Spleen (tissue), 11 donors: ENCODE data around the gene TSPAN9. TPM values are rescaled to one million over a fixed set of nuclear protein-coding genes. Genes with fewer than 3 reads are reported as not detected.

Source experiments
- DNase-seq: peaks from one replicate; pipeline ENCODE4 v3.0.0-alpha.2; 2020
- H3K27ac ChIP-seq, 8 donors: fragments of 200-600 bp; sonication (generic) in 7 of 8; 1 replicate in 4 of 8; 2 replicates in 4 of 8; pipeline versions ENCODE4 v1.5.0 to v1.8.0; 2016 to 2021; ENCODE audit warnings: inconsistent platforms in 4 of 8, mild to moderate bottlenecking in 4 of 8, moderate library complexity in 1 of 8
- H3K27me3 ChIP-seq, 7 donors: fragments of 200-600 bp; sonication (generic) in 6 of 7; replicated peaks in 1 of 7; 1 replicate in 4 of 7; 2 replicates in 3 of 7; pipeline versions ENCODE4 v1.5.0 to v1.8.0; 2016 to 2021; ENCODE audit warnings: inconsistent platforms in 3 of 7, mild to moderate bottlenecking in 1 of 7
- H3K36me3 ChIP-seq, 6 donors: fragments of 200-600 bp; sonication (generic) in 5 of 6; 1 replicate in 4 of 6; 2 replicates in 2 of 6; pipeline versions ENCODE4 v1.5.0 to v1.8.0; 2016 to 2021; ENCODE audit warnings: inconsistent platforms in 2 of 6
- H3K4me1 ChIP-seq, 6 donors: fragments of 200-600 bp; sonication (generic) in 5 of 6; 1 replicate in 3 of 6; 2 replicates in 3 of 6; pipeline versions ENCODE4 v1.5.0 to v1.8.0; 2016 to 2021; ENCODE audit warnings: inconsistent platforms in 3 of 6
- H3K4me3 ChIP-seq, 8 donors: fragments of 200-600 bp; sonication (generic) in 7 of 8; 1 replicate in 4 of 8; 2 replicates in 4 of 8; pipeline versions ENCODE4 v1.5.0 to v1.8.0; 2016 to 2021; ENCODE audit warnings: inconsistent platforms in 4 of 8, mild to moderate bottlenecking in 4 of 8, moderate library complexity in 2 of 8
- H3K9me3 ChIP-seq, 8 donors: fragments of 200-600 bp; sonication (generic) in 7 of 8; 1 replicate in 4 of 8; 2 replicates in 4 of 8; pipeline versions ENCODE4 v1.5.0 to v1.8.0; 2016 to 2021; ENCODE audit warnings: inconsistent platforms in 4 of 8
- POLR2A ChIP-seq, 3 donors: fragments of 450-650 bp; IDR thresholded peaks; one replicate each; pipeline ENCODE4 v1.5.1; 2017; ENCODE audit warnings: antibody characterized with exemption in 3 of 3, mild to moderate bottlenecking in 1 of 3
- POLR2AphosphoS5 ChIP-seq, 3 donors: sonication (generic); formaldehyde crosslinking; IDR thresholded peaks; one replicate each; pipeline ENCODE4 v1.5.1; 2017; ENCODE audit warnings: antibody characterized with exemption in 3 of 3
- WGBS, 5 donors: extraction: QIAGEN DNeasy Blood & Tissue Kit in 3 of 5; methylation state at CpG; one replicate each; pipeline versions ENCODE4 v1.1.5 to v1.1.7; 2013 to 2018; 5-methylcytosine and 5-hydroxymethylcytosine counted together
- intact Hi-C: fragments of 100-400 bp; cut with DNase I; formaldehyde crosslinking; loops from one replicate; pipeline ENCODE4 v1.15.0; 2023; ENCODE audit warnings: low total_unique reads
- polyA plus RNA-seq, 3 donors: library from polyadenylated mRNA; stranded (reverse); fragments of 200-250 nt; gene quantifications; one replicate each; pipeline ENCODE4 v1.2.1, GENCODE V29; 2013
- total RNA-seq, 7 donors: library from RNA; depleted of rRNA in 3 of 7; stranded (reverse); fragments of >200 nt in 3 of 7; fragmentation: NEBNext Ultra II Directional in 4 of 7; extraction: Animal tissue kit (Norgen Biotek cat#: 25700) in 4 of 7; gene quantifications; one replicate each; pipeline versions ENCODE4 v1.1.0 to v1.2.1, GENCODE V29; 2016 to 2021
- TF ChIP-seq, protein P1 (sequence below), 11 experiments: fragments of 200-600 bp in 7 of 11; fragments of 450-650 bp in 4 of 11; sonication (generic) in 4 of 11; IDR thresholded peaks in 8 of 11; conservative IDR thresholded peaks in 3 of 11; 1 replicate in 7 of 11; 2 replicates in 4 of 11; pipeline versions ENCODE4 v1.4.0 to v1.8.0; 2016 to 2021; ENCODE audit warnings: antibody characterized with exemption in 11 of 11, inconsistent platforms in 4 of 11, mild to moderate bottlenecking in 1 of 11
- donor health status: healthy with polysubstance abuse.
- donor health status: DM: no; HTN: no; CAD: no; lungs with moderate emphysema.
- donor health status: DM: no; HTN: no; CAD: no.
- donor health status: Bipolar disorder and iron deficiency.
- donor health status: healthy.
- donor health status: DM: no; HTN: no; CAD: no.
- donor health status: DM: yes; HTN: yes; CAD: no.

The TSPAN9 gene
- total and polyA plus RNA-seq, 10 donors: 3.6 to 51.1 (median 32.4) TPM

DNA sequence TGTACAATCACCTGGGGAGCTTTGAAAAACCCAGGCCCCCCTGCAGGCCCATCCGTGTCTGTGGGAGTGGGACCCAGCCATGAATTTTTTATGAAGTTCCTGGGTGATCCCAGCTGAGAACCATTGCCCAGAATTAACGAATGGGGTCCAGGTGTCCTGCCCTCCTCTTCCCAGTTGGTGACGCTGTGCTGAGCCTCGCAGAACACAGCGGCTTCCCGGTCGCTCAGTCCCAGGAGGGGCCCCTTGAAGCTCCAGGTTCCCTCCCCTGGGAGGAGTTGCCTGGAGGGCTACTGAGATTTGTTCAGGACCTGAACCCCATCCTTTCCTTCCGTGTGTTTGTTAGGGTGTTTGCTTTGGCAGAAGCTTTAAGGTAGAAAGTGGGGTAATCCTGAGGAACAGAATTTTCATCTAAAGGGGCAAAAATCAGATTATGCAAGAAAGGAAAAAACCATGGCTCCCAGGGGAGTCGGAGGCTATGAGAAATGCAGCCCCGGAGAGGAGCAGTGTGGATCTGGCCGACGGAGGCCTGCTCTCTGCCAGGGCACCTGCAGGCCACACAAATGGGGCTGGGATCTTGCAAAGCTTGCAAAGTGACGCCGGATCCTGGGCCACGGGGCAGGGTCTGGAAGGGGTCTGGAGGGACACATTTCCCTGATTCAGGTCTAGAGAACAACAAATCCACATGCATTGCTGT lies 249.1 kb downstream of the TSPAN9 start:
- Histone ChIP-seq H3K36me3 (no peaks in the 10 kb centered on the region), H3K9me3 (no peaks in the 10 kb centered on the region), H3K4me3 (no peak overlapping the region), H3K27me3 (peaks cover 0 to 18% (median 0%) of the 10 kb centered on the region in 7 donors), H3K27ac (no peak overlapping the region), H3K4me1 (no peaks in the 10 kb centered on the region)
- DNase-seq: no peak
- 72 to 79% (median 76%) methylated on average over 14 to 15 of the region's 15 CpGs for WGBS, 5 donors
- no peak for TF ChIP-seq POLR2AphosphoS5 (IDR thresholded peaks at IDR 0.05)
- TF ChIP-seq, protein P1, sequence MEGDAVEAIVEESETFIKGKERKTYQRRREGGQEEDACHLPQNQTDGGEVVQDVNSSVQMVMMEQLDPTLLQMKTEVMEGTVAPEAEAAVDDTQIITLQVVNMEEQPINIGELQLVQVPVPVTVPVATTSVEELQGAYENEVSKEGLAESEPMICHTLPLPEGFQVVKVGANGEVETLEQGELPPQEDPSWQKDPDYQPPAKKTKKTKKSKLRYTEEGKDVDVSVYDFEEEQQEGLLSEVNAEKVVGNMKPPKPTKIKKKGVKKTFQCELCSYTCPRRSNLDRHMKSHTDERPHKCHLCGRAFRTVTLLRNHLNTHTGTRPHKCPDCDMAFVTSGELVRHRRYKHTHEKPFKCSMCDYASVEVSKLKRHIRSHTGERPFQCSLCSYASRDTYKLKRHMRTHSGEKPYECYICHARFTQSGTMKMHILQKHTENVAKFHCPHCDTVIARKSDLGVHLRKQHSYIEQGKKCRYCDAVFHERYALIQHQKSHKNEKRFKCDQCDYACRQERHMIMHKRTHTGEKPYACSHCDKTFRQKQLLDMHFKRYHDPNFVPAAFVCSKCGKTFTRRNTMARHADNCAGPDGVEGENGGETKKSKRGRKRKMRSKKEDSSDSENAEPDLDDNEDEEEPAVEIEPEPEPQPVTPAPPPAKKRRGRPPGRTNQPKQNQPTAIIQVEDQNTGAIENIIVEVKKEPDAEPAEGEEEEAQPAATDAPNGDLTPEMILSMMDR (IDR thresholded peaks at IDR 0.05 in 8 of 11, conservative IDR thresholded peaks at IDR 0.05 in 3 of 11): no peak
- TF ChIP-seq POLR2A (IDR thresholded peaks at IDR 0.05): no peak
- intact Hi-C loops: no loop called here

DNA sequence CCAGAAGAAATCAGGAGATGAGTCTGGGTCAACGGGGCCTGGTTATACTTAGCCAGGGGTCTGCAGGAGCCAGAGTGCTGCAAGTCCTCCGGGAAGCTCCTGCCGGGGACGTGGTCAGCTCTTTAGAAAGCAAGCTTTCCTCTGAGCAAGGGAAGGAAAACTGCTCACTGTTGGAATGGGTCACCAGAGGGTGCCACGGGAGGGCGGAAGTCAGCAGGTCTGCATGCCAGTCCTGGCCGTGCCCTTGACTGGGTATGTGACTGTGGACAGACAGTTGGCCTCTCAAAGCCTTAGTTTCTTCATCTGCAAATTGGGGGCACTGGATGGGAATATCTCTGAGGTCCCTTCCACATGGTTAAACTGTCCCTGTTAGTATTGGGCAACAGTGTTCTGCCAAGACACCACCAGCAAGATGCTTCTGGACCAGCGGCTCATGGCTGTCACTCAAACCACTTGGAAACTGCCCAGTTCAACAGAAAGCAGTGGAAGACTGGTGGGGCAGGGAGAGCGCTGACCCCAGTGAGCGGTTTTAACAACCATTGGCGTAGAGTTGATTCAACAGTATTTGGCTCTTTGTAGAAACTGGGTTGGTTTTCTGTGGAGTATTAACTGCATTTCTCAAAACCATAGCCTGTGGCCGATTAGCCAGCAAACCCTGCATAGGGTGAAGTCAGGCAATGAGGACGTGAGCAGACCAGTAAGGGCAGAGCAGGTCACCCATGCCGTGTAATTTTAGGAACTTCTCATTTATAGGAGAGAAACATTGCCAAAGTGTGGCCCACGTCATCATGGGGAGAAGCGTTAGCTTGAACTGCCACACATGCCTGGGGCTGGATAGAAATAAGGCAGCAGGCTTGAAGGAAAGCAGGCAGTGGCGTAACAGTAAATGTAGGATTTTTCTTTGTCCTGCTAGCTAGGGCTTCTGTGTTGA lies 249.9 kb downstream of the TSPAN9 start:
- H3K36me3 ChIP-seq: no peaks in the 10 kb centered on the region
- WGBS, 5 donors: 75 to 89% (median 83%) methylated on average over 17 of the region's 17 CpGs
- no peaks in the 10 kb centered on the region for H3K9me3 ChIP-seq
- H3K4me1 ChIP-seq: no peaks in the 10 kb centered on the region
- no peak overlapping the region for H3K27ac ChIP-seq
- intact Hi-C loops: no loop called here
- peaks cover 0 to 18% (median 0%) of the 10 kb centered on the region in 7 donors for H3K27me3 ChIP-seq
- TF ChIP-seq POLR2AphosphoS5 (IDR thresholded peaks at IDR 0.05): no peak
- TF ChIP-seq, protein P1 (IDR thresholded peaks at IDR 0.05 in 8 of 11, conservative IDR thresholded peaks at IDR 0.05 in 3 of 11): no peak
- TF ChIP-seq POLR2A (IDR thresholded peaks at IDR 0.05): no peak
- no peak overlapping the region for H3K4me3 ChIP-seq
- DNase-seq: no peak

DNA sequence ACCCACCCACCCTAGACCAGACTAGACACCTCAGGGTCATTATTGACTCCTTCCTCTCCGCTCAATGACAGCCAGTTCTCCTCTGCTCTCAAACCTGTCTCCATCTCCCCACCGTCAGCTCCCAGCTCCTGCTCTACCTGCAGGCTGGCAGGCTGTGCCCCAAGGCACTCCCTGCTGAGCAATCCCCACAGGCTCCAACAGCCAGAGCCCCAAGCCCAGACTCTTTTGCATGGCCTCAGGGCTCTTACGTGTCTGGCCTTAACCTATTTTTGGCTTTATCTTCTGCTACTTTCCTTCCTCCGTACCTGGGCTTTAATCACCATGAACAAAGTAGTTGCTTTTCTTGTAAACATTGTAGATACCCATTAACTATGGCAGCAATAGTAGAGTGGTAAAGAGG lies 250.9 kb downstream of the TSPAN9 start:
- TF ChIP-seq POLR2A (IDR thresholded peaks at IDR 0.05): no peak
- TF ChIP-seq, protein P1 (IDR thresholded peaks at IDR 0.05 in 8 of 11, conservative IDR thresholded peaks at IDR 0.05 in 3 of 11): no peak
- no peak for TF ChIP-seq POLR2AphosphoS5 (IDR thresholded peaks at IDR 0.05)
- Histone ChIP-seq H3K27me3 (peaks cover 0 to 18% (median 0%) of the 10 kb centered on the region in 7 donors), H3K4me1 (no peaks in the 10 kb centered on the region), H3K9me3 (no peaks in the 10 kb centered on the region), H3K27ac (no peak overlapping the region), H3K36me3 (no peaks in the 10 kb centered on the region), H3K4me3 (no peak overlapping the region)
- 73 to 82% (median 78%) methylated on average over 4 of the region's 4 CpGs for WGBS, 5 donors
- DNase-seq: no peak
- intact Hi-C loops: no loop called here

DNA sequence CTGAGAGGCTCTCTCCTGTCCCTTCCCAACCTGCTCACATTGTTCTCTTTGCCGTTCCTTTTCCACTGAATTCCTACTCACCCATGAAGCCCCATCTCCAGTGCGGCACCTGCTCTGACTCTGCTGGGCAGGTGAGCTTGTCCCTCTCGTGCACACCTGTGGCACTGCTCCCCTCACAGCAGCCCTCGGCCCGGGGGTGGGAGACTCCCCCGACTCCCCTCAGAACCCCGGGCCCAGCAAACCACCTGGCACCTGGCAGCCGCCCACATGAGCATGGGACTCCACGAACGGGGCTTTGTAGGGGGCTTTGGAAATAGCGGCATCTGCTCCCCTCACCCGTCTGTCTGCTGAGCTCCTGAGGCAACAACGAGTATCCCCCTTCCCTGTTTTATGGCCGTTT lies 251.4 kb downstream of the TSPAN9 start:
- intact Hi-C loops: no loop called here
- no peak for TF ChIP-seq POLR2A (IDR thresholded peaks at IDR 0.05)
- TF ChIP-seq, protein P1 (IDR thresholded peaks at IDR 0.05 in 8 of 11, conservative IDR thresholded peaks at IDR 0.05 in 3 of 11): no peak
- no peak for TF ChIP-seq POLR2AphosphoS5 (IDR thresholded peaks at IDR 0.05)
- H3K9me3 ChIP-seq: no peaks in the 10 kb centered on the region
- no peak overlapping the region for H3K27ac ChIP-seq
- no peaks in the 10 kb centered on the region for H3K36me3 ChIP-seq
- no peak for DNase-seq
- WGBS, 5 donors: 77 to 88% (median 80%) methylated on average over 14 of the region's 14 CpGs
- H3K4me1 ChIP-seq: no peaks in the 10 kb centered on the region
- no peak overlapping the region for H3K4me3 ChIP-seq
- H3K27me3 ChIP-seq: peaks cover 0 to 14% (median 0%) of the 10 kb centered on the region in 7 donors
